Panc1 (cell line): ENCODE data around the gene GUCY2C. TPM values are rescaled to one million over a fixed set of nuclear protein-coding genes. Genes with fewer than 3 reads are reported as not detected.

Source experiments
- ATAC-seq: fragments of 200-7000 bp; cut with Tn5 transposase; 2 replicates; pipeline ENCODE4 v1.9.1; 2020; ENCODE audit warnings: mild to moderate bottlenecking, moderate library complexity
- BruUV-seq: library from RNA; stranded (reverse); fragments of 400-500 nt; replicated peaks from 2 replicates; lab custom pipeline; 2021; lab: Mats Ljungman, UMichigan
- CTCF ChIA-PET: fragments of 300-600 bp; sonication (Branson Sonifier 250); formaldehyde crosslinking; loops from one replicate; lab custom pipeline; 2022; ENCODE audit warnings: antibody characterized with exemption; lab: Charles Lee
- POLR2A ChIA-PET: fragments of 300-600 bp; sonication (Branson Sonifier 250); formaldehyde crosslinking; loops from one replicate; lab custom pipeline; 2022; ENCODE audit warnings: antibody characterized with exemption; lab: Charles Lee
- DNase-seq: peaks from one replicate; pipeline ENCODE4 v3.0.0-alpha.2; 2010; ENCODE audit warnings: low read depth, low spot score
- H3K27ac ChIP-seq: 2 replicates; pipeline ENCODE4 v1.5.1; 2011; ENCODE audit warnings: mild to moderate bottlenecking, low read length, inconsistent platforms
- H3K27me3 ChIP-seq: fragments of 200-500 bp; sonication (Bioruptor generic); 2 replicates; pipeline ENCODE4 v1.6.0; 2014; ENCODE audit warnings: low read length, inconsistent platforms; ENCODE audit not compliant: control insufficient read depth, insufficient read depth
- H3K36me3 ChIP-seq: fragments of 200-500 bp; sonication (Bioruptor generic); 2 replicates; pipeline ENCODE4 v1.5.1; 2014; ENCODE audit warnings: inconsistent platforms, mild to moderate bottlenecking, low read length, moderate library complexity; ENCODE audit not compliant: control insufficient read depth, insufficient read depth
- H3K4me1 ChIP-seq: 2 replicates; pipeline ENCODE4 v1.5.1; 2011; ENCODE audit warnings: inconsistent platforms, mild to moderate bottlenecking, low read length, moderate library complexity; ENCODE audit not compliant: control insufficient read depth, insufficient read depth
- H3K4me3 ChIP-seq, 2 experiments: 2 replicates each; pipeline ENCODE4 v1.5.1; 2011 to 2012; ENCODE audit warnings: low read depth in 2 of 2, low read length in 2 of 2, mild to moderate bottlenecking in 2 of 2, inconsistent platforms in 1 of 2, moderate library complexity in 1 of 2
- H3K9me3 ChIP-seq: fragments of 200-500 bp; sonication (Bioruptor generic); 2 replicates; pipeline ENCODE4 v1.5.1; 2014; ENCODE audit warnings: low read depth, mild to moderate bottlenecking, inconsistent platforms, low read length, moderate library complexity; ENCODE audit not compliant: control insufficient read depth, insufficient read depth
- POLR2AphosphoS5 ChIP-seq: IDR thresholded peaks from 2 replicates; pipeline ENCODE4 v1.6.1; 2012; ENCODE audit warnings: mild to moderate bottlenecking, low read depth, low read length, moderate library complexity
- SIN3A ChIP-seq: IDR thresholded peaks from 2 replicates; pipeline ENCODE4 v1.6.1; 2012; ENCODE audit warnings: low read depth, mild to moderate bottlenecking, low read length, moderate library complexity, borderline replicate concordance; ENCODE audit not compliant: insufficient read depth
- TCF7L2 ChIP-seq: IDR thresholded peaks from 2 replicates; pipeline ENCODE4 v1.6.1; 2011; ENCODE audit warnings: mild to moderate bottlenecking, low read depth, low read length, inconsistent platforms
- in situ Hi-C: cut with HindIII; loops from 2 replicates; pipeline ENCODE4 v1.10.0; 2016; ENCODE audit warnings: low sequenced_read_pairs, low pct_unique_long_range_greater_than_20kb
- intact Hi-C: fragments of 100-400 bp; cut with micrococcal nuclease; formaldehyde crosslinking; loops from one replicate; pipeline ENCODE4 v1.10.0; 2022; ENCODE audit not compliant: unreplicated experiment
- total RNA-seq: library from RNA; stranded (reverse); gene quantifications from one replicate; pipeline ENCODE4 v1.2.1, GENCODE V29; 2021; ENCODE audit not compliant: unreplicated experiment
- TF ChIP-seq, protein P1 (sequence below): fragments of 450-650 bp; IDR thresholded peaks from 2 replicates; pipeline ENCODE4 v1.5.1; 2017; ENCODE audit warnings: mild to moderate bottlenecking
- TF ChIP-seq, protein P2 (sequence below), 2 experiments: IDR thresholded peaks; 2 replicates each; pipeline ENCODE4 v1.6.1; 2011 to 2012; ENCODE audit warnings: low read depth in 2 of 2, control low read depth in 1 of 2, low read length in 1 of 2, mild to moderate bottlenecking in 1 of 2, moderate library complexity in 1 of 2; ENCODE audit not compliant: insufficient read depth in 1 of 2

GUCY2C gene
- total RNA-seq, 1 experiment from 2014 or later = 0.13 TPM

DNA sequence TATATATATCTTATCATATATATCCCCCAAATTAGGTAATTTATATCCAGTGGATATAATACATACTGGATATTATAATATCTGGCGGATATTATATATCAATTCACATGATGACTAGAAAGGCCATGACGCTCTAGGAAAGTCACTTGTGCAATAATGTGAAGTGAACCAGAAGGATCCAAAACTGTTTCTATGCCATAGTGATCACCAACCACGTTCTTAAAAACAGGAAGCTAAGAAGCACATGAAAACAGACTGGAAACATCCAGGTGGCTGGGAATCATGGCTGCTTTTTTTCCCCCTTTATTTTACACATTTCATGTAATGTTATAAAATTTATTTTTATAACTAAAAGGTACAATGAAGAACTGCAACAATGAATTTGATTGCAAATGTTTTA, 1.4 kb downstream of the GUCY2C start:
- ChIA-PET POLR2A (no interaction called here), CTCF (no interaction called here)
- TF ChIP-seq POLR2AphosphoS5 (no peak), SIN3A (no peak), TCF7L2 (no peak)
- TF ChIP-seq, protein P1, sequence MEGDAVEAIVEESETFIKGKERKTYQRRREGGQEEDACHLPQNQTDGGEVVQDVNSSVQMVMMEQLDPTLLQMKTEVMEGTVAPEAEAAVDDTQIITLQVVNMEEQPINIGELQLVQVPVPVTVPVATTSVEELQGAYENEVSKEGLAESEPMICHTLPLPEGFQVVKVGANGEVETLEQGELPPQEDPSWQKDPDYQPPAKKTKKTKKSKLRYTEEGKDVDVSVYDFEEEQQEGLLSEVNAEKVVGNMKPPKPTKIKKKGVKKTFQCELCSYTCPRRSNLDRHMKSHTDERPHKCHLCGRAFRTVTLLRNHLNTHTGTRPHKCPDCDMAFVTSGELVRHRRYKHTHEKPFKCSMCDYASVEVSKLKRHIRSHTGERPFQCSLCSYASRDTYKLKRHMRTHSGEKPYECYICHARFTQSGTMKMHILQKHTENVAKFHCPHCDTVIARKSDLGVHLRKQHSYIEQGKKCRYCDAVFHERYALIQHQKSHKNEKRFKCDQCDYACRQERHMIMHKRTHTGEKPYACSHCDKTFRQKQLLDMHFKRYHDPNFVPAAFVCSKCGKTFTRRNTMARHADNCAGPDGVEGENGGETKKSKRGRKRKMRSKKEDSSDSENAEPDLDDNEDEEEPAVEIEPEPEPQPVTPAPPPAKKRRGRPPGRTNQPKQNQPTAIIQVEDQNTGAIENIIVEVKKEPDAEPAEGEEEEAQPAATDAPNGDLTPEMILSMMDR = no peak
- TF ChIP-seq, protein P2, sequence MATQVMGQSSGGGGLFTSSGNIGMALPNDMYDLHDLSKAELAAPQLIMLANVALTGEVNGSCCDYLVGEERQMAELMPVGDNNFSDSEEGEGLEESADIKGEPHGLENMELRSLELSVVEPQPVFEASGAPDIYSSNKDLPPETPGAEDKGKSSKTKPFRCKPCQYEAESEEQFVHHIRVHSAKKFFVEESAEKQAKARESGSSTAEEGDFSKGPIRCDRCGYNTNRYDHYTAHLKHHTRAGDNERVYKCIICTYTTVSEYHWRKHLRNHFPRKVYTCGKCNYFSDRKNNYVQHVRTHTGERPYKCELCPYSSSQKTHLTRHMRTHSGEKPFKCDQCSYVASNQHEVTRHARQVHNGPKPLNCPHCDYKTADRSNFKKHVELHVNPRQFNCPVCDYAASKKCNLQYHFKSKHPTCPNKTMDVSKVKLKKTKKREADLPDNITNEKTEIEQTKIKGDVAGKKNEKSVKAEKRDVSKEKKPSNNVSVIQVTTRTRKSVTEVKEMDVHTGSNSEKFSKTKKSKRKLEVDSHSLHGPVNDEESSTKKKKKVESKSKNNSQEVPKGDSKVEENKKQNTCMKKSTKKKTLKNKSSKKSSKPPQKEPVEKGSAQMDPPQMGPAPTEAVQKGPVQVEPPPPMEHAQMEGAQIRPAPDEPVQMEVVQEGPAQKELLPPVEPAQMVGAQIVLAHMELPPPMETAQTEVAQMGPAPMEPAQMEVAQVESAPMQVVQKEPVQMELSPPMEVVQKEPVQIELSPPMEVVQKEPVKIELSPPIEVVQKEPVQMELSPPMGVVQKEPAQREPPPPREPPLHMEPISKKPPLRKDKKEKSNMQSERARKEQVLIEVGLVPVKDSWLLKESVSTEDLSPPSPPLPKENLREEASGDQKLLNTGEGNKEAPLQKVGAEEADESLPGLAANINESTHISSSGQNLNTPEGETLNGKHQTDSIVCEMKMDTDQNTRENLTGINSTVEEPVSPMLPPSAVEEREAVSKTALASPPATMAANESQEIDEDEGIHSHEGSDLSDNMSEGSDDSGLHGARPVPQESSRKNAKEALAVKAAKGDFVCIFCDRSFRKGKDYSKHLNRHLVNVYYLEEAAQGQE (IDR thresholded peaks at IDR 0.05; ENCODE audit: insufficient read depth in 1 of 2, low read depth in 2 of 2, low read length in 1 of 2) = no peak
- H3K4me1 ChIP-seq = no peaks in the 10 kb centered on the region
- intact Hi-C loops (no loop called here), in situ Hi-C loops (no loop called here)
- H3K27me3 ChIP-seq = no peaks in the 10 kb centered on the region
- DNase-seq = no peak
- no peaks in the 10 kb centered on the region for H3K9me3 ChIP-seq
- no TSS peak for BruUV-seq
- H3K4me3 ChIP-seq = no peak overlapping the region
- H3K27ac ChIP-seq = no peak overlapping the region
- ATAC-seq = no peak
- H3K36me3 ChIP-seq = no peaks in the 10 kb centered on the region

DNA sequence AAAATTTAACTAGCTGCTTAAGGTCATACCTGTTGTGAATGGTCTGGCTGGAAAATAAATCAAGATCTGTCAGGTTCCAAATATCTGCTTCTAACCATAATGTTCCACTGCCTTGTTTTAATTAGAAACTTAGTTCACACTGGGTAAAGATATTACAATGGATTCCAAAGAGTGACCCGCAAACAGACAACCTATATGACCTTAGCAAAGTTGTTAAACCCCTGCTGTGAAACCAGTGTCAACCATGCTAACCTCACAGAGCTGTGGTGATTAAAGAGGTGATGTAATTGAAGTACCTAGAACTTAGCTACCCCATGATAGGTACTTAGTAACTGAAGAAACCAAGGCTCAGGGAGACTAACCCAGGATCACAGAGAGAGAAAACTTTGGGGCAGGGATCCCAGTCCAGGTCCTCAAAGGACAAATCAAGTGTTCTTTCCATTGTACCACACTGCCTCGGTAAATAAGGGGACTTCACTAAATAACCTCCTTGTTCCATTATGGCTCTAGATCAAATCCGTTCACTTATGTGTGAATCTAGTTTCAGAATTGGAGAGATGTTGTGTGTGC, 2.2 kb downstream of the GUCY2C start:
- DNase-seq = no peak
- POLR2A ChIA-PET = no interaction called here
- intact Hi-C loops (no loop called here), in situ Hi-C loops (no loop called here)
- H3K4me1 ChIP-seq = no peaks in the 10 kb centered on the region
- CTCF ChIA-PET = no interaction called here
- H3K27me3 ChIP-seq = no peaks in the 10 kb centered on the region
- H3K27ac ChIP-seq = no peak overlapping the region
- TF ChIP-seq SIN3A = no peak
- TF ChIP-seq, protein P2 (IDR thresholded peaks at IDR 0.05; ENCODE audit: insufficient read depth in 1 of 2, low read depth in 2 of 2, low read length in 1 of 2) = no peak
- no peak for TF ChIP-seq POLR2AphosphoS5
- TF ChIP-seq TCF7L2 = no peak
- TF ChIP-seq, protein P1 = no peak
- no peaks in the 10 kb centered on the region for H3K36me3 ChIP-seq
- no peak overlapping the region for H3K4me3 ChIP-seq
- BruUV-seq = no TSS peak
- no peaks in the 10 kb centered on the region for H3K9me3 ChIP-seq
- no peak for ATAC-seq
